ENCODE data around the gene SLC38A11.

Gene SLC38A11

GRCh38 chr2:164967781-164968228 lies 12.5 kb upstream of the SLC38A11 start:
- Histone ChIP-seq H3K4me3 (ENCODE audit: low read depth, low read length, poor library complexity, severe bottlenecking) (no peak overlapping the region), H3K9me3 (ENCODE audit: low read length) (no peaks in the 10 kb centered on the region), H3K9ac (ENCODE audit: low read length) (no peak overlapping the region), H3K4me1 (ENCODE audit: insufficient read depth, low read length, severe bottlenecking) (no peaks in the 10 kb centered on the region), H3K79me2 (ENCODE audit: insufficient read depth, low read length) (no peaks in the 10 kb centered on the region), H4K20me1 (ENCODE audit: insufficient read depth, low read length) (no peaks in the 10 kb centered on the region), H3K36me3 (ENCODE audit: insufficient read depth, low read length) (no peaks in the 10 kb centered on the region), H3F3A (ENCODE audit: insufficient read depth, low read length) (no peaks in the 10 kb centered on the region), H2AFZ (ENCODE audit: low read length) (no peak overlapping the region), H3K27ac (ENCODE audit: low read depth, low read length, poor library complexity, severe bottlenecking) (no peak overlapping the region), H3K9me2 (ENCODE audit: low read depth, low read length) (no peaks in the 10 kb centered on the region), H3K4me2 (ENCODE audit: low read length) (no peak overlapping the region), H3K27me3 (ENCODE audit: insufficient read depth, low read length) (no peaks in the 10 kb centered on the region)
- TF ChIP-seq EZH2 (IDR thresholded peaks at IDR 0.05; ENCODE audit: borderline replicate concordance, low read length) (no peak), CTCF (IDR thresholded peaks at IDR 0.05; ENCODE audit: low read length) (no peak)

GRCh38 chr2:164967361-164967760 lies 12.0 kb upstream of the SLC38A11 start:
- no peak overlapping the region for H3K4me2 ChIP-seq (ENCODE audit: low read length)
- no peaks in the 10 kb centered on the region for H3F3A ChIP-seq (ENCODE audit: insufficient read depth, low read length)
- TF ChIP-seq CTCF (IDR thresholded peaks at IDR 0.05; ENCODE audit: low read length) (no peak), EZH2 (IDR thresholded peaks at IDR 0.05; ENCODE audit: borderline replicate concordance, low read length) (no peak)
- H3K9ac ChIP-seq (ENCODE audit: low read length), result no peak overlapping the region
- H2AFZ ChIP-seq (ENCODE audit: low read length), result no peak overlapping the region
- no peaks in the 10 kb centered on the region for H3K9me3 ChIP-seq (ENCODE audit: low read length)
- H3K27ac ChIP-seq (ENCODE audit: low read depth, low read length, poor library complexity, severe bottlenecking), result no peak overlapping the region
- no peaks in the 10 kb centered on the region for H3K4me1 ChIP-seq (ENCODE audit: insufficient read depth, low read length, severe bottlenecking)
- no peaks in the 10 kb centered on the region for H3K27me3 ChIP-seq (ENCODE audit: insufficient read depth, low read length)
- no peaks in the 10 kb centered on the region for H3K9me2 ChIP-seq (ENCODE audit: low read depth, low read length)
- H3K36me3 ChIP-seq (ENCODE audit: insufficient read depth, low read length), result no peaks in the 10 kb centered on the region
- no peak overlapping the region for H3K4me3 ChIP-seq (ENCODE audit: low read depth, low read length, poor library complexity, severe bottlenecking)
- no peaks in the 10 kb centered on the region for H4K20me1 ChIP-seq (ENCODE audit: insufficient read depth, low read length)
- H3K79me2 ChIP-seq (ENCODE audit: insufficient read depth, low read length), result no peaks in the 10 kb centered on the region

GRCh38 chr2:164964700-164965099 lies 9.4 kb upstream of the SLC38A11 start:
- H3K9me3 ChIP-seq (ENCODE audit: low read length), result no peaks in the 10 kb centered on the region
- no peak overlapping the region for H3K27ac ChIP-seq (ENCODE audit: low read depth, low read length, poor library complexity, severe bottlenecking)
- H3K4me3 ChIP-seq (ENCODE audit: low read depth, low read length, poor library complexity, severe bottlenecking), result no peak overlapping the region
- H3K9ac ChIP-seq (ENCODE audit: low read length), result no peak overlapping the region
- H4K20me1 ChIP-seq (ENCODE audit: insufficient read depth, low read length), result no peaks in the 10 kb centered on the region
- no peak for TF ChIP-seq EZH2 (IDR thresholded peaks at IDR 0.05; ENCODE audit: borderline replicate concordance, low read length)
- no peak for TF ChIP-seq CTCF (IDR thresholded peaks at IDR 0.05; ENCODE audit: low read length)
- no peaks in the 10 kb centered on the region for H3K9me2 ChIP-seq (ENCODE audit: low read depth, low read length)
- H3K4me1 ChIP-seq (ENCODE audit: insufficient read depth, low read length, severe bottlenecking), result no peaks in the 10 kb centered on the region
- no peaks in the 10 kb centered on the region for H3K27me3 ChIP-seq (ENCODE audit: insufficient read depth, low read length)
- no peak overlapping the region for H3K4me2 ChIP-seq (ENCODE audit: low read length)
- no peaks in the 10 kb centered on the region for H3F3A ChIP-seq (ENCODE audit: insufficient read depth, low read length)
- H3K79me2 ChIP-seq (ENCODE audit: insufficient read depth, low read length), result no peaks in the 10 kb centered on the region
- H2AFZ ChIP-seq (ENCODE audit: low read length), result no peak overlapping the region
- H3K36me3 ChIP-seq (ENCODE audit: insufficient read depth, low read length), result no peaks in the 10 kb centered on the region

Data from OCI-LY1 (cell line).